GM10266 (cell line): ENCODE data around the gene CLDN7.
A peak's percentile ranks its signal among the peaks of the same experiment; 100 is the strongest.
"Not testable (repeated sequence)": the region's sequence is repeated elsewhere in the genome, so short reads cannot be mapped to it uniquely, and the experiment has no call there.

Experiments used
- DNase-seq: peaks from one replicate; pipeline ENCODE4 v3.0.0; 2012; ENCODE audit errors: extremely low spot score
- CTCF ChIP-seq: IDR thresholded peaks from 2 replicates; pipeline ENCODE4 v1.5.1; 2012; ENCODE audit warnings: mild to moderate bottlenecking, low read depth; ENCODE audit not compliant: control insufficient read depth, insufficient read depth; ENCODE audit errors: missing control alignments

Gene CLDN7

GRCh38 chr17:7251661-7252175 lies 10.6 kb downstream of the CLDN7 start, which contains the start of gene CTDNEP1:
Gene CTDNEP1, minus strand, starts transcription at chr17:7251734. Its CDS starts 438 bp downstream, at chr17:7251296.
- DNase-seq: peak; percentile 99
- no peak for TF ChIP-seq CTCF

GRCh38 chr17:7250695-7251627 lies 11.3 kb downstream of the CLDN7 start:
- no peak for DNase-seq
- TF ChIP-seq CTCF: no peak

- DNase-seq: no peak
- TF ChIP-seq CTCF: no peak
These were observed 12.4 kb downstream of the CLDN7 start for GRCh38 chr17:7249830-7250229.

- DNase-seq: no peak
- no peak for TF ChIP-seq CTCF
These were observed 13.1 kb downstream of the CLDN7 start for GRCh38 chr17:7249214-7249613.

- TF ChIP-seq CTCF: no peak
These were observed 13.5 kb downstream of the CLDN7 start for GRCh38 chr17:7248796-7249195.

GRCh38 chr17:7246779-7247178 lies 15.5 kb downstream of the CLDN7 start:
- no peak for DNase-seq
- no peak for TF ChIP-seq CTCF

More at GRCh38 chr17:7248796-7249195, 13.5 kb downstream of the CLDN7 start:
- no peak for DNase-seq

- not testable (repeated sequence) for DNase-seq
These were observed 18.4 kb downstream of the CLDN7 start for GRCh38 chr17:7243838-7244237.
